NCI-H510A treated with DMSO at 0.1 percent for 48 hours (cell line): ENCODE measurements around the gene CACNA1E.
A peak's percentile ranks its signal among the peaks of the same experiment; 100 is the strongest.

Experiments
- DNase-seq: peaks from one replicate; lab custom pipeline; 2025; lab: John Stamatoyannopoulos, UW

Gene CACNA1E

DNA sequence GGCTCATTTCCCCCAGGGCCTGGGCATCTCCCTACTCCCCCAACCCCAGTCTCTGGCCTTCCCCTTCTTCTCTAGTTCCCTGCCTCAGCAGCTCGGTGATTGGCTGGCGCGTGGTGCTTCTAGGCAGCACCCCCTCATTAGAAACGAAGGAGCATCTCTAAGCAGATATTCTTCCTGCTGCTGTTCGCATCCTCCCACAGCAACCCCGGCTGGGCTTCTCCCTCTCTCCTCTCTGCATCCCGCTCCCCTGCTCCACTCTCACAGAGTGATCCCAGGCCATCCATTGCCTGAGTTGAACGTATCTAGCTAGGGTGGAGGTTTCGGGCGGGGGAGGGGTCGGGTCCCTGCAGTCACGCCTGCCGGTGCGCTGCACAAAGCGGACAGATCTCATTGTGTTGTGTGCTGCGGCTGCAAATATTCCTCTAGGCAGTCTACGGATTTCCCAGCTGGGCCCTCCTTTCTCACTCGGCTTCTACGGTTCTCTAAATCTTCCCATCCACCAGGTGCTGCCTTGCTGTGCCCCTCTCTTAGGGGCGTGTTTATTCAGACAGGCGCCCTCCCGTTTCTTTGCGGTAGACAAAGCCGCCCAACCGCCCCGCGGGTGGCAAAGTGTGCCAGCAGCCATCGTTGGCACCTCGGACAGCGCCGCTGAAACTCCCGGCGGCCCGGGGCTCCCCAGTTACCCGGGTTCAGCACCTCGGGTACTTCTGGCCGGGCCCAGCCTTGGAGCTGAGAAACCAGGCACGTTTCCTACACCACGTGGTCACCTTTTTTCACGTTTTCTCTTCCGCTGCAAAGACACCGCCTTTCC, 2.2 kb downstream of the CACNA1E start:
- DNase-seq: peak; percentile 92

- peak; percentile 81 for DNase-seq
Measured at GRCh38 chr1:181486098-181486420, 2.7 kb downstream of the CACNA1E start.

DNA sequence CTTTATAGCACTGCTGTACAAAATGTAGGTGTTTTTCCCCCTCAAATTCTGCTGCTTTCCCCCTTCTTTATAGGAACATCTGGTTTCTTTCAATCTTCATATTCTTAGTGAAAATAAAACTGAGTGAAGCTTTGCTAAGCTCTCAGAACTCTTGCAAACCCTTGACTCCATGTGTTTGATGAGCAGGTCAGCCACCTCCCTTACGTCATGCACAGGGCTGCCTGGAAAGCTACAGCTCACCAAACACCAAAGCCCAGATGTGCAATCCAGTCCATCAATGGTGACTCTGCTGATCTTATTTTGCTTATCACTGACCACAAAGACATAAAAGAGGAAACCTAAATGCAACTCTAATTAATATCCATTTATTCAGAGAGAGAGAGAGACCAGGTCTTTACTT, 5.5 kb downstream of the CACNA1E start:
- DNase-seq: no peak

GRCh38 chr1:181490276-181490675, 7.0 kb downstream of the CACNA1E start:
- DNase-seq: no peak

- no peak for DNase-seq
Measured at GRCh38 chr1:181490740-181491712, 7.7 kb downstream of the CACNA1E start.

GRCh38 chr1:181493166-181493565, 9.8 kb downstream of the CACNA1E start:
- DNase-seq: no peak

GRCh38 chr1:181493885-181494284, 10.6 kb downstream of the CACNA1E start:
- no peak for DNase-seq

DNA sequence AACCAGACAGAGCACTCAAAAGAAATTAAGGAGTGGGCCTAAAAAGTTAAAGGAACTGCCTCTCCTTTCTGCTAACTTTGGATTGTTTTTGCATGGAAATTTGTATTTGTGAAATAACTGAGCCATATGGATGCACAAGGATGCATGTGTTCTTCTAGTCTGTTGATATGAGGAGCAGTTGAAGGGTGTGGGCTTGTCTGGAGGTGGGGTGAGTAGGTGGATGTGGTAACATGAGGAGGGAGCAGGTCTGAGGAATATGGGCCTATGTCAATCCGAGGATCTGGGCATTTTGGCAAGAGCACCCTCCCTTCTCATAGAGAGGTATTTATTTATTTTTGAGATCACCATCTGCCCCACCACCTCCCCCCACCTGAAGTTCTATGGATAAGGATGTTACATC, 13.4 kb downstream of the CACNA1E start:
- DNase-seq: no peak

DNA sequence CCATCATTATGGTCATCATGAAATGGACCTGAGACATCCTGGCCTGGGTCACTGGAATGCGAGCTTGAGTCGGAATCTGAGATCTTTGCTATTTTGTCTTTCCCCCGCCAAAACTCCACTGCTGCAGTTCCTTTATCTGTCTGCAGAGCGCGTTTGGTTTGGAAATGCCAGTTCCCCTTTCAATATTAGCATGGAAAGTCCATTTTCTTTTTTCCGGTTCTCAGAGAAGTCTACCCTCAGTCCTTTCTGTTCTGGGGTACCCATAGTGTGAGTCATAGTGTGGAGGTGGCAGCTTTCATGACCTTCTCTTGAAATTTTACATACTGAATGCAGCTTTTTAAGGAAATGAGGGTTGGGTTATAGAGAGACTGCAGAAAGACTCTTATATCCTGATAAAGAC, 14.6 kb downstream of the CACNA1E start:
- no peak for DNase-seq

DNA sequence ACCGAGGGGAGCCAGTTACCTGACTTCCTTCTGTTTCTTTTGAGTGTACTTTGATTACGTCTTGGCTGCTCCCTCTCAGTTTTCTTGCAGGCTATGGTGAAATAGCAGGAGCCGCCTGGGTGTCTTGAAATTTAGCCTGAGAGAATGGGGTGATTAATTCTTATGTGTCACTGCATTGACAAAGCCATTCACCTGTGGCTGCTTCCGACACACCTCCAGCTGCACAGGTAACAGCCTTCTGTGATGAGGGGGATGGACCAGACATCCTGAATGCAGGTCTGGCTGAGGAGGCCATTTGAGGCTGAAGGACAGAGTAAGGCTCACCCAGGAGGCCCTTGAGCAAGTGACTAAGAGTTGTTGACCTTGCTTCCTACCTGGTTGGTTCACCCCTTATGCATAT, 16.5 kb downstream of the CACNA1E start:
- DNase-seq: no peak

- DNase-seq: no peak
Measured at GRCh38 chr1:181500636-181501035, 17.3 kb downstream of the CACNA1E start.

- DNase-seq: no peak
Measured at GRCh38 chr1:181501612-181502011, 18.3 kb downstream of the CACNA1E start.

- DNase-seq: no peak
Measured at GRCh38 chr1:181503171-181503810, 20.0 kb downstream of the CACNA1E start.

DNA sequence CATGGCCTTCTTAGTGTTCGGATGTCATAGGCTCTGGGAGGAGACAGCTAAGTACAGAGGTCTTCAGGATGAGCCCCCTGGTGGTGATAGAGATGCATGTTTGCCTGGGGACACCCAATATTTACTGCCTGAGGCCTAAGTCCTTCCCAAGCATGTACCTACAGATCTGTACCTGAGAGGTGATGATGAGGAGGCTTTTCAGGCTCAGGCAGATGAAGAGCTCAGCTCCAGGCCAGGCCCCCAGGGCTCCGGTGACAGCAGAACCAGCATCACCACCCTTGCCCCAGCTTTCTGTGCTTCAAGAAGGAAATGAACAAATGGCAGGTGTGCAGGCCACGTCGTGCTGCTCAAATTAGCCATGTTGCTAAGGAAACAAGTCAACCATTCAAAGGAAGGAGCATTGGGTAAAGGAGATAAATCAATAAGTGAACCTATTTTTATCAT, 21.1 kb downstream of the CACNA1E start:
- DNase-seq: peak; percentile 68

DNA sequence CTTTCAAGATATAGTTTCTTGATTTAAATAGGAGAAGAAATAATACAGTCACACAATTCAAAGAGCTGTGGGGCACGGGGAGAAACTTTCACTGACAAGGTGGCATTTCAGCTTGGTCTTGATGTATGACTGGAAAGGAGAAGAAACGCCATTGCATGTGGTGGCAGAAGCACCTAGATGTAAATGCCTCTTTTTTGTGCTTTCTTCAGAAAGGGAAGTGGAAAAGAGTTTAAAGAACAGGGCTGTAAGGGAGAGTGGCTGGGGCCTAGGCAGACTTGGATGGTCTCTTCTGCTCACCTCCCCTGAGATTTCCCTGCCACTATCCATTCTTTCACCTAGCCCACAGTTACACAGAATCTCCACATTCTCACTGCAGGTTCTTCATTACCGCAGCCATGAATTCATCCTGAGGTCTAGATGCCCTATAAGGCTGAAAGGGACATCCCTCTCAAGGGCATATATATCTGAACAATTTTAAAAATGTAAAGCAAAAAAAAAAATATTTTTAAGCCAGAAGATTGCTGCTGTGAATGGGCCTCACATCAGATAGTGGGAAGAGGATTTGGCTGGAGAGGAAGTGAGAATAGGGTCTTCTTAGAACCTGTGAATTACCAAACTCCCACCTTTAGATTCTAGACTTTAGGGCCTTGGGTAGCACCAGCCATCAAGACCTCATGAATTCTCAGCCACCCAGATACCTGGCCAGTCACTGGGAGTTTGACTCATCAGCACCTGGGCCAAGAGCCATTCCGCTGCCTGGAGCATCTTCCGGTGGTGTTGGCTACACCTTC, 23.4 kb downstream of the CACNA1E start:
- no peak for DNase-seq

GRCh38 chr1:181508486-181509165, 25.3 kb downstream of the CACNA1E start:
- no peak for DNase-seq

- DNase-seq: peak; percentile 93
Measured at GRCh38 chr1:181513786-181514297, 30.5 kb downstream of the CACNA1E start.

DNA sequence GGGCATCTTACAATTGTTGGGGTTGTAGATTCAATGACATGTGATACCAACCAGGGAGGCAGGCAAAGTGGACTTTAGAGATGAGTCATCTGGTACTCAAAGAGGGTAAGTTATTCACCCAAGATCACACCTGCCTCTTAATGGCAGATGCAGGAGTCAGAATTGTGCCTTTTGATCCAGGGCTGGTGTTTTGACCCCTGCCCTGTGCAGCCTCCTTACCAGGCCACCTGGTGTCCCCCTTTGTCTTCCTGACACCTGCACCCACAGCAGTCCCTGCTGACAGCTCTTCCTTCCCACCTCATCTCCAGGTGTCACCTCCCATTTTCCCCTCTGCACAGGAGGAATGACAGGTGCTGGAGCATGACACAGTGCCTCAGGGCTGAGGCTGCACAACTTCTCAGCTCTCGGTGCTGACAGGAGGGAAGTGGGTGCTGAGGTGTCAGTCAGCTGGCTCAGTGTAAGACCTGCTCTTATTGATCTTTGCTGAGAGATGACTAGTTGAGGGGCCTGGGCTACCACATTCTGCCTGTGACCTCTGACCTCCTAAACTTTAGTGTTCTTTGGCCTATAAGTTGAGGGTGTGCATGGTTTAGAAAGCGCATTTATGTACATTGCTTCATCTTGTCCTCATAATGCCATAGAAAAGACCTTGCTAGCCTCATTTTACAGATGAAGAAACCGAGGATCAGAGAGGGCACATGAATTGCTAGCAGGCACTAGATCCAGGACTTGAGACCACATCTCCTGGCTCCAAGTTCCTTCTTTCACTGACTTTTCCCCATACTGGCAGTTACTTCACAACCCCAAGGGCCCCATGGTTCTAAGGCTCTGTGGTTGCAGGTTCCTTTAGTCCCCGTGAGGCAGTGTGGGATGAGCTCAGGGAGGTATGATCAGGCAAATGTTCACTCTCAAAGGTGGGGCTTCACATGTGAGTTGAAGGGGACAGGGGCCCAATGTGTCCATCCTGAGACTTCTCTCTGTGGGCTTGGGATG, 31.3 kb downstream of the CACNA1E start:
- DNase-seq: peak; percentile 96

- no peak for DNase-seq
Measured at GRCh38 chr1:181516706-181517105, 33.4 kb downstream of the CACNA1E start.
